Thymus (tissue), 11 donors: ENCODE data around the gene RTN4R. TPM values are rescaled to one million over a fixed set of nuclear protein-coding genes. Genes with fewer than 3 reads are reported as not detected.
"Not testable (repeated sequence)": the region's sequence is repeated elsewhere in the genome, so short reads cannot be mapped to it uniquely, and the experiment has no call there.

Experiments
- DNase-seq, 9 donors: peaks; one replicate each; pipeline ENCODE4 v3.0.0-alpha.2; 2013; ENCODE audit warnings: low spot score in 9 of 9, low read depth in 6 of 9, missing footprints in 1 of 9
- H3K27ac ChIP-seq, 2 donors: one replicate each; pipeline ENCODE4 v1.5.1; 2013; ENCODE audit warnings: control low read depth in 1 of 2, low read depth in 1 of 2, low read length in 1 of 2, mild to moderate bottlenecking in 1 of 2, moderate library complexity in 1 of 2
- H3K27me3 ChIP-seq, 2 donors: one replicate each; pipeline ENCODE4 v1.5.1; 2013; ENCODE audit warnings: low read length in 1 of 2; ENCODE audit not compliant: control insufficient read depth in 2 of 2, insufficient read depth in 1 of 2
- H3K36me3 ChIP-seq, 2 donors: one replicate each; pipeline ENCODE4 v1.5.1; 2013; ENCODE audit warnings: low read length in 1 of 2, mild to moderate bottlenecking in 1 of 2, moderate library complexity in 1 of 2; ENCODE audit not compliant: control insufficient read depth in 2 of 2, insufficient read depth in 2 of 2
- H3K4me1 ChIP-seq, 2 donors: one replicate each; pipeline ENCODE4 v1.5.1; 2013; ENCODE audit warnings: low read length in 2 of 2; ENCODE audit not compliant: control insufficient read depth in 2 of 2, insufficient read depth in 2 of 2
- H3K4me3 ChIP-seq, 2 donors: one replicate each; pipeline ENCODE4 v1.5.1; 2013; ENCODE audit warnings: low read length in 2 of 2, control low read depth in 1 of 2, mild to moderate bottlenecking in 1 of 2
- H3K9me3 ChIP-seq, 2 donors: one replicate each; pipeline ENCODE4 v1.5.1; 2013; ENCODE audit warnings: low read length in 1 of 2, mild to moderate bottlenecking in 1 of 2; ENCODE audit not compliant: control insufficient read depth in 2 of 2, insufficient read depth in 1 of 2
- WGBS: extraction: QIAGEN DNeasy Blood & Tissue Kit; methylation state at CpG from one replicate; pipeline ENCODE4 v1.1.7; 2013; 5-methylcytosine and 5-hydroxymethylcytosine counted together
- polyA plus RNA-seq: library from polyadenylated mRNA; stranded (reverse); fragments of 200-250 nt; gene quantifications from one replicate; pipeline ENCODE4 v1.2.3, GENCODE V29; 2013
- total RNA-seq: library from RNA; stranded (reverse); fragments of 120-200 nt; gene quantifications from one replicate; pipeline ENCODE4 v1.2.4, GENCODE V29; 2013
- donor health status: healthy.

Gene RTN4R
- total and polyA plus RNA-seq, 2 donors = 1.5 to 3.2 TPM

GRCh38 chr22:20275836-20276235, 7.7 kb upstream of the RTN4R start:
- Histone ChIP-seq H3K9me3 (no peaks in the 10 kb centered on the region), H3K27me3 (no peaks in the 10 kb centered on the region), H3K27ac (no peak overlapping the region), H3K4me1 (peaks cover 0 to 2% of the 10 kb centered on the region in 2 donors), H3K4me3 (no peak overlapping the region), H3K36me3 (no peaks in the 10 kb centered on the region)
- DNase-seq = no peak
- 98% methylated on average over 13 of the region's 13 CpGs for WGBS

- not testable (repeated sequence) for H3K4me3 ChIP-seq, DNase-seq, H3K27ac ChIP-seq, H3K4me1 ChIP-seq, H3K9me3 ChIP-seq, H3K27me3 ChIP-seq, H3K36me3 ChIP-seq
- WGBS = 96% methylated on average over 5 of the region's 7 CpGs
These were observed 7.2 kb upstream of the RTN4R start for GRCh38 chr22:20275325-20275724.

GRCh38 chr22:20274374-20274773, 6.3 kb upstream of the RTN4R start:
- DNase-seq, H3K27ac ChIP-seq, H3K4me1 ChIP-seq, H3K4me3 ChIP-seq, H3K36me3 ChIP-seq, H3K27me3 ChIP-seq, H3K9me3 ChIP-seq: not testable (repeated sequence)
- WGBS = 98% methylated on average over 7 of the region's 10 CpGs

GRCh38 chr22:20273758-20274181, 5.7 kb upstream of the RTN4R start:
- 95% methylated on average over 12 of the region's 12 CpGs for WGBS
- Histone ChIP-seq H3K4me3 (no peak overlapping the region), H3K36me3 (no peaks in the 10 kb centered on the region), H3K4me1 (peaks cover 0 to 3% of the 10 kb centered on the region in 2 donors), H3K27me3 (peaks cover 0 to 1% of the 10 kb centered on the region in 2 donors), H3K9me3 (no peaks in the 10 kb centered on the region), H3K27ac (no peak overlapping the region)
- no peak for DNase-seq

- no peaks in the 10 kb centered on the region for H3K9me3 ChIP-seq
- 96% methylated on average over 13 of the region's 13 CpGs for WGBS
- no peaks in the 10 kb centered on the region for H3K36me3 ChIP-seq
- no peak overlapping the region for H3K27ac ChIP-seq
- H3K27me3 ChIP-seq = peaks cover 0 to 6% of the 10 kb centered on the region in 2 donors
- H3K4me1 ChIP-seq = peaks cover 7 to 8% of the 10 kb centered on the region in 2 donors
- DNase-seq = no peak
- H3K4me3 ChIP-seq = no peak overlapping the region
These were observed 4.6 kb upstream of the RTN4R start for GRCh38 chr22:20272700-20273099.

GRCh38 chr22:20272174-20272573, 4.1 kb upstream of the RTN4R start:
- Histone ChIP-seq H3K9me3 (peaks cover 0 to 4% of the 10 kb centered on the region in 2 donors), H3K36me3 (no peaks in the 10 kb centered on the region), H3K27ac (no peak overlapping the region), H3K4me1 (peaks cover 9 to 10% of the 10 kb centered on the region in 2 donors), H3K4me3 (no peak overlapping the region), H3K27me3 (peaks cover 0 to 12% of the 10 kb centered on the region in 2 donors)
- DNase-seq = no peak
- WGBS = 97% methylated on average over 9 of the region's 9 CpGs

GRCh38 chr22:20271114-20271994, 3.2 kb upstream of the RTN4R start:
- no peaks in the 10 kb centered on the region for H3K36me3 ChIP-seq
- DNase-seq = no peak
- peaks cover 0 to 15% of the 10 kb centered on the region in 2 donors for H3K27me3 ChIP-seq
- H3K9me3 ChIP-seq = peaks cover 0 to 5% of the 10 kb centered on the region in 2 donors
- peaks cover 10 to 12% of the 10 kb centered on the region in 2 donors for H3K4me1 ChIP-seq
- WGBS = 96% methylated on average over 13 of the region's 14 CpGs
- no peak overlapping the region for H3K4me3 ChIP-seq
- H3K27ac ChIP-seq = no peak overlapping the region

- H3K27me3 ChIP-seq = peaks cover 0 to 15% of the 10 kb centered on the region in 2 donors
- not testable (repeated sequence) for H3K36me3 ChIP-seq, DNase-seq, H3K4me3 ChIP-seq, H3K9me3 ChIP-seq, H3K27ac ChIP-seq
- WGBS = 94% methylated on average over 23 of the region's 23 CpGs
- H3K4me1 ChIP-seq = peaks cover 10 to 12% of the 10 kb centered on the region in 2 donors
These were observed 2.3 kb upstream of the RTN4R start for GRCh38 chr22:20270190-20271113.

GRCh38 chr22:20269673-20270072, 1.6 kb upstream of the RTN4R start:
- H3K27ac ChIP-seq, DNase-seq, H3K36me3 ChIP-seq, H3K4me3 ChIP-seq, H3K9me3 ChIP-seq: not testable (repeated sequence)
- WGBS = 91% methylated on average over 8 of the region's 8 CpGs
- peaks cover 10 to 13% of the 10 kb centered on the region in 2 donors for H3K4me1 ChIP-seq
- peaks cover 0 to 15% of the 10 kb centered on the region in 2 donors for H3K27me3 ChIP-seq
